ENCODE results near the gene PYGL. TPM values are rescaled to one million over a fixed set of nuclear protein-coding genes. Genes with fewer than 3 reads are reported as not detected.

Gene PYGL
- total and polyA plus RNA-seq, 2 donors (not counting 3 experiments of a cell fraction or from before 2014, with no cell fraction given), result 15.1 to 45.7 TPM

GRCh38 chr14:50901361-50901760 lies 42.9 kb downstream of the PYGL start:
- intact Hi-C loops (cut with micrococcal nuclease) (no loop called here), dilution Hi-C loops (cut with MboI; ENCODE audit: extremely low pct_ligation_motif_present, low sequenced_read_pairs) (no loop called here)
- no peak overlapping the region for H3K27ac ChIP-seq (ENCODE audit: insufficient read depth, low read depth, low read length)
- no peak for DNase-seq (ENCODE audit: low read depth, low spot score)
- no peaks in the 10 kb centered on the region for H4K20me1 ChIP-seq (replicated peaks; ENCODE audit: control insufficient read depth, extremely low read depth, insufficient read depth, low read length)
- no peak overlapping the region for H3K4me2 ChIP-seq (ENCODE audit: insufficient read depth, low read length)
- no peaks in the 10 kb centered on the region for H3K9me1 ChIP-seq (replicated peaks; ENCODE audit: control insufficient read depth, extremely low read depth, insufficient read depth, low read length)
- H3K27me3 ChIP-seq (ENCODE audit: control insufficient read depth in 2 of 2, insufficient read depth in 2 of 2, low read length in 2 of 2), result no peaks in the 10 kb centered on the region
- H3K9ac ChIP-seq (replicated peaks; ENCODE audit: extremely low read depth, insufficient read depth, low read length), result no peak overlapping the region
- H2AFZ ChIP-seq (ENCODE audit: low read depth, low read length), result no peak overlapping the region
- no TSS peak for BruUV-seq (replicated peaks)
- ChIA-PET POLR2A (no interaction called here), CTCF (no interaction called here)
- no peaks in the 10 kb centered on the region for H3K79me2 ChIP-seq (ENCODE audit: control insufficient read depth, insufficient read depth, low read length)
- no peak for FAIRE-seq
- H3K4me1 ChIP-seq (ENCODE audit: control insufficient read depth, extremely low read depth, insufficient read depth, low read length), result no peaks in the 10 kb centered on the region
- TF ChIP-seq POLR2A (IDR thresholded peaks at IDR 0.05; ENCODE audit: low read depth, low read length), result no peak
- TF ChIP-seq EZH2 (IDR thresholded peaks at IDR 0.05; ENCODE audit: borderline replicate concordance, low read depth, low read length, severe bottlenecking), result no peak
- TF ChIP-seq FOS (IDR thresholded peaks at IDR 0.05; ENCODE audit: borderline replicate concordance, insufficient read depth, low read length), result no peak
- no peak for TF ChIP-seq JUN (IDR thresholded peaks at IDR 0.05; ENCODE audit: borderline replicate concordance, insufficient read depth, insufficient read length, low read depth)
- no peak for TF ChIP-seq GATA2 (IDR thresholded peaks at IDR 0.05; ENCODE audit: insufficient read depth, insufficient read length, low read depth, low read length)
- TF ChIP-seq MYC (IDR thresholded peaks at IDR 0.05; ENCODE audit: low read depth, low read length), result no peak
- no peak for TF ChIP-seq MAX (IDR thresholded peaks at IDR 0.05; ENCODE audit: insufficient read depth, insufficient read length)
- no peak for TF ChIP-seq CTCF (IDR thresholded peaks at IDR 0.05; ENCODE audit: extremely low read depth in 1 of 2, insufficient read depth in 1 of 2, low read depth in 1 of 2, low read length in 2 of 2)
- TF ChIP-seq POLR2AphosphoS5 (IDR thresholded peaks at IDR 0.05; ENCODE audit: insufficient read depth, low read depth, low read length), result no peak
- H3K9me3 ChIP-seq (replicated peaks; ENCODE audit: control insufficient read depth, insufficient read depth, low read length), result no peaks in the 10 kb centered on the region
- no peaks in the 10 kb centered on the region for H3K36me3 ChIP-seq (ENCODE audit: control insufficient read depth in 2 of 2, extremely low read depth in 1 of 2, insufficient read depth in 2 of 2, low read length in 2 of 2)
- no peak overlapping the region for H3K4me3 ChIP-seq (replicated peaks in 1 of 3; ENCODE audit: insufficient read depth in 1 of 3, low read depth in 1 of 3, low read length in 3 of 3)
